Testis (tissue), 2 donors: ENCODE data around the gene HDAC7.

ENCODE experiments used
- POLR2A ChIP-seq: fragments of 450-650 bp; IDR thresholded peaks from one replicate; pipeline ENCODE4 v1.6.1; 2017; ENCODE audit warnings: antibody characterized with exemption, mild to moderate bottlenecking, moderate library complexity
- TF ChIP-seq, protein P1 (sequence below), 3 experiments: fragments of 450-650 bp in 2 of 3; fragments of 200-600 bp in 1 of 3; sonication (generic) in 1 of 3; IDR thresholded peaks; one replicate each; pipeline ENCODE4 v1.5.1; 2016 to 2019; ENCODE audit warnings: antibody characterized with exemption in 3 of 3, mild to moderate bottlenecking in 2 of 3, moderate library complexity in 1 of 3

DNA sequence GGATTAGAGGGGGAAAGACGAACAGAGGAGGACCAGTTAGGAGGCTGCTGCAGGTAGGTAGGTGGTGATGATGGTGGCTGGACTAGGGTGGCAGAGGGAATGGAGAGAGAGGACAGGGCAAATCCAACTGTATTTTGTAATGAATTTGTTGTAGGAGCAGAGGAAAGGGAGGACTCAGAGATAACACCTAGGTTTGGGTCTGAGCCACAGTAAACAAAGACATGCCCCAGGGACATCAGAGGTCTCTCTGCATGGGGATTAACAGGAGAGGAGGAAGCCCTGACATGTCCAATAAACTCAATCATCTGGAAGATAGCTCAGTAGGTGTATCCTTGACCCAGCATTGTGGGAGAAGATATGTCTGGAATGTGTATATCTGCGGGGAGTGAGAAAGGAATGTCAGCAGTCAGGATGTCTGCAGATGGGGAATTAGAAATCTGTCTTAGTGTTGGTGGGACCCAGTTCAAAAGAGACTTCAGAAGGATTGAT, 51.3 kb downstream of the HDAC7 start:
- TF ChIP-seq, protein P1, sequence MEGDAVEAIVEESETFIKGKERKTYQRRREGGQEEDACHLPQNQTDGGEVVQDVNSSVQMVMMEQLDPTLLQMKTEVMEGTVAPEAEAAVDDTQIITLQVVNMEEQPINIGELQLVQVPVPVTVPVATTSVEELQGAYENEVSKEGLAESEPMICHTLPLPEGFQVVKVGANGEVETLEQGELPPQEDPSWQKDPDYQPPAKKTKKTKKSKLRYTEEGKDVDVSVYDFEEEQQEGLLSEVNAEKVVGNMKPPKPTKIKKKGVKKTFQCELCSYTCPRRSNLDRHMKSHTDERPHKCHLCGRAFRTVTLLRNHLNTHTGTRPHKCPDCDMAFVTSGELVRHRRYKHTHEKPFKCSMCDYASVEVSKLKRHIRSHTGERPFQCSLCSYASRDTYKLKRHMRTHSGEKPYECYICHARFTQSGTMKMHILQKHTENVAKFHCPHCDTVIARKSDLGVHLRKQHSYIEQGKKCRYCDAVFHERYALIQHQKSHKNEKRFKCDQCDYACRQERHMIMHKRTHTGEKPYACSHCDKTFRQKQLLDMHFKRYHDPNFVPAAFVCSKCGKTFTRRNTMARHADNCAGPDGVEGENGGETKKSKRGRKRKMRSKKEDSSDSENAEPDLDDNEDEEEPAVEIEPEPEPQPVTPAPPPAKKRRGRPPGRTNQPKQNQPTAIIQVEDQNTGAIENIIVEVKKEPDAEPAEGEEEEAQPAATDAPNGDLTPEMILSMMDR (IDR thresholded peaks at IDR 0.05): no peak
- no peak for TF ChIP-seq POLR2A
